HG03097 (cell line): ENCODE measurements around the gene CORO7.
"Not testable (repeated sequence)": the region's sequence is repeated elsewhere in the genome, so short reads cannot be mapped to it uniquely, and the experiment has no call there.

Experiments used
- ATAC-seq: cut with Tn5 transposase; IDR thresholded peaks from one replicate; pipeline ENCODE4 v1.9.1; 2021; ENCODE audit not compliant: unreplicated experiment, low FRiP score

The CORO7 gene

DNA sequence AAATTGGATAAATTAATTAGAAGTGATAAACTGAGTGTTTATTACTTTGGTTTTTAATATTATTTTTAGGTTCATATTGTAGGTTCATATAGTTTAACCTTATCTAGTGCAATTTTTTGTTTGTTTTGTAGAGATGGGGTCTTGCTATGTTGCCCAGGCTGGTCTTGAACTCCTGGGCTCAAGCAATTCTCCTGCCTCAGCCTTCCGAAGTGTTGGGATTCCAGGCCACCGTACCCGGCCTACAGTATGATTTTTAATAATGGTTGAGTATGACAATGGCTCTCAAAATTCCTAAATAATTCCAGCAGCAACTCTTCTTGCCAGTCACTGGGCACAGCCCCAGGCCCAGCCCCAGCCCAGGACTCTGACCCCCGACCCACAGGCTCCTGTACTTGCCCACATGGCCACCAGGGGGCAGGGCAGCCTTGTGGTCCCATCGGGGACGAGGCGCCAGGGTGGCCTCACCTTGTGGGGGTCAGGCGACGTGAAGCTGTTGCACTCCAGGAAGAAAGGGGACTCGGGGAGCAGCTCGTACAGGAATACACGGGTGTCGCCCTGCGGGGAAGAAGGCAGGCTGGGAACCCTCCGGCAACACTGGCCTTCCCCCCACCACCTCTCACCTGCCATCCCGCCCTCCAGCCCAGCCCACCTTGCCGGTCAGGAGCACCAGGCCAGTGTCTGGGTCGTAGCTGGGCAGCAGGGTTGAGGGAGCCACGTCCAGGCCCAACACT, 57.4 kb downstream of the CORO7 start:
- ATAC-seq, result no peak

DNA sequence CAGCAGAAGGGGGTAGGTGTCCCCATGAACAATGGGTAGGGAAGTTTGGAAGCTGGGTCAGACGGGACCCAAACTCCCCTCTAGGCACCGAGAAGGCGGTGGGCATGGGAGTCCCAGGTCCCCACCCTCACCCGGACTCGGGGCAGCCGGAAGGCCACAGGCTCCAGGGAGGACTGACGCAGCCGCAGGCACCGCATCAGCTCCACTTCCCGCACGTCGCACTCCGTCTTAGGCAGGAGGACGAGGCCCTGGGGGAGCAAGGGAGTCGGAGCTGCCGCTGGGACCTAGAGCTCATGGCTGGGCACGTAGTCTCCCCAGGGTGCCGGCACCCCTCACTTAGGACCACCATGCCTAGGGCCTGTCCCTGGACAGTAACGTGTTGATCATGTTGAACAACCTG, 58.2 kb downstream of the CORO7 start:
- no peak for ATAC-seq

DNA sequence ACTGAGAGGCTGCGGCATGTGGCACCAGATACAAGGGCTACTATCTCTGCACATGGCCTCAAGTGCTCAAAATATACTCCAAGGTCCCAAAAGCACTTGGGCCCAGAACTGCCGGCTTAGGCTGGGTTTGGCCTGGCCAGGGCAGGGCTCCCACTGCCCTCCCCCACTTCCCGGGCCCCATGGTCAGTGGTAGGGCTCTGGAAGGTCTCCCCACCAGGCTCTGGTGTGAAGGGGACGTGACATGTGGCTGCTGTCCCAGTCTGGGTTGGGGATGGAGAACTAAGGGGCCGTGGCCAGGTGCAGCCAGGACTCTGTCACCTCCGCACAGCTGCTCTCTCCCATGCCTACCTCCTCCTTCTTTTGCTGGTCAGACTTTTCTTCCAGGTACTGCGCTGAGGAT, 59.6 kb downstream of the CORO7 start:
- no peak for ATAC-seq

DNA sequence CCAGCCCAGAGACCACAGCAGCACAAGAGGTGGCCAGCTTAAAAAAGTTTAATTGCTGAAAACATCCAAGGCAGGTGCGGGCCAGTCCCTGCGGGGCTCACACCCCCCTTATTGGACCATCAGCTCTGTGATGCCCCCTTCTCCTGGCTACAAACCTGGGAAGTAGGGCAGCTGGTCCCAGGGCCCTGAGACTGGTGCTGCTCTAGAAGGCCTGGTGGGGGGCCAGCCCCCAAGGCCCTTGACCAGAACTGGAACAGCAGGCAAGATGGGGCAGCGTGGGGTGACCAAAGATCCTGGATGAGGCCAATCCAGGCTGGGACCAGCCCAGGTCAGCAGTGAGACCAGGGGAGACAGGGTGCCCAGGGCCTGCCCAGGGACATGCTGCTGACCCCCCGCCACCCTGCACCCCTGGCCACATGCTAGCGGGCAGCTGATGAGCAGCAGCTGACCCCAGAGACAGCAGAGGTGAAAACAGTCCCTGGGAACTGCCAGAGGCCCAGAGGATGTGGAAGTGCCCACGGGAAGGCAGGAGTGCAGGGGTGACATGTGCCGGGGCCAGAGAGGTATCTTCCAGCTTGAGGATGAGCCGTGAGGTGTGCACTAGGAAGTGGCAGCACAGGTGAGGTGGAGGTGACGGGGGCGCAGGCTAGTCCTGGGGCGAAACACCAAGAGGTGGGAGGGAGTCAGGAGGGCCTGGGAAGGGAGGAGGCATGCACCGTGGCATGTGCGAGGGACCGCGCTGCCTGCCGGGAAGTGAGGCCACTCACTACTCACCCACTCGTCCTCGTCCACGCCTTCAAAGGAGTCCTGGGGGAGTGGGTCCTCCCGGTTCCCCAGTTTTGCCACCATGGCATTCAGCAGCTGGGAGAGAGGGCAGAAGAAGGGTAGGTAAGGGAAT, 61.6 kb downstream of the CORO7 start:
- ATAC-seq, result no peak

DNA sequence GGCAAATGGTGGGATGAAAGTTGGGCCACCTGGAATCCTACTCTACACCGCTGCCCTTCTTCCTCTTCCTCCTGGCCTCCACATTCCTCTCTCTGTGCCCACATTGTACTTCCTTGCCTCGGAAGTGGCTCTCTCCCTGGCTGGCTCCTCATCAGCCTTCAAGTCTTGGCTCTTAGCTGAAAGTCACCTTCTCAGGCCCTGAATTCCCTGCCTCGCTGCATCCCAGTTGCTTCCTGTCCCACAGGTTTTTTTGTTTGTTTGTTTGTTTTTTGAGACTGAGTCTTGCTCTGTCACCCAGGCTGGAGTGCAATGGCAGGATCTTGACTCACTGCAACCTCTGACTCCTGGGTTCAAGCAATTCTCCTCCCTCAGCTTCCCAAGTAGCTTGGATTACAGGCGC, 62.7 kb downstream of the CORO7 start:
- no peak for ATAC-seq

DNA sequence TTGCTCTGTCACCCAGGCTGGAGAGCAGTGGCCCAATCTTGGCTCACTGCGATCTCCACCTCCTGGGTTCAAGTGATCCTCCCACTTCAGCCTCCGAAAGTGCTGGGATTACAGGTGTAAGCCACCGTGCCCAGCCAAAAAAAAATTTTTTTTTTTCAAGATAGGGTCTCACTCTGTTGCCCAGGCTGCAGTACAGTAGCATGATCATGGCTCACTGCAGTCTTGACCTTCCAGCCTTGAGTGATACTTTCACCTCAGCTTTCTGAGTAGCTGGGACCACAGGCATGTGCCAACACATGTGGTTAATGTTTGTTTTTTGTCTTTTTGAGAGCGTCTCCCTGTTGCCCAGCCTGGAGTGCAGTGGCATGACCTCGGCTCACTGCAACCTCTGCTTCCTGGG, 63.6 kb downstream of the CORO7 start:
- ATAC-seq, result no peak

DNA sequence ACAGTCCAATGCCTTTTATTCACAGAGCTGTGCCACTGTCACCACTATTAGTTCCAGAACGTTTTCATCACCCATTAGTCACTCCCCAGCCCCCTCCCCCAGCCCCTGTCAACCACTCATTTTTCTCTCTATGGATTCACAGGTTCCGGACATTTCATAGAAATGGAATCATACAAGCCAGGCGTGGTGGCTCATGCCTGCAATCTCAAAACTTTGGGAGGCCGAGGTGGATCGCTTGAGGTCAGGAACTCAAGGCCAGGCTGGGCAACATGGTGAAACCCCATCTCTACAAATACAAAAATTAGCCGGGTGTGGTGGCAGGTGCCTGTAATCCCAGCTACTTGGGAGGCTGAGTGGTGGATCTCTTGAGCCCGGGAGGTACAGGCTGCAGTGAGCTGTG, 64.5 kb downstream of the CORO7 start:
- ATAC-seq, result no peak

DNA sequence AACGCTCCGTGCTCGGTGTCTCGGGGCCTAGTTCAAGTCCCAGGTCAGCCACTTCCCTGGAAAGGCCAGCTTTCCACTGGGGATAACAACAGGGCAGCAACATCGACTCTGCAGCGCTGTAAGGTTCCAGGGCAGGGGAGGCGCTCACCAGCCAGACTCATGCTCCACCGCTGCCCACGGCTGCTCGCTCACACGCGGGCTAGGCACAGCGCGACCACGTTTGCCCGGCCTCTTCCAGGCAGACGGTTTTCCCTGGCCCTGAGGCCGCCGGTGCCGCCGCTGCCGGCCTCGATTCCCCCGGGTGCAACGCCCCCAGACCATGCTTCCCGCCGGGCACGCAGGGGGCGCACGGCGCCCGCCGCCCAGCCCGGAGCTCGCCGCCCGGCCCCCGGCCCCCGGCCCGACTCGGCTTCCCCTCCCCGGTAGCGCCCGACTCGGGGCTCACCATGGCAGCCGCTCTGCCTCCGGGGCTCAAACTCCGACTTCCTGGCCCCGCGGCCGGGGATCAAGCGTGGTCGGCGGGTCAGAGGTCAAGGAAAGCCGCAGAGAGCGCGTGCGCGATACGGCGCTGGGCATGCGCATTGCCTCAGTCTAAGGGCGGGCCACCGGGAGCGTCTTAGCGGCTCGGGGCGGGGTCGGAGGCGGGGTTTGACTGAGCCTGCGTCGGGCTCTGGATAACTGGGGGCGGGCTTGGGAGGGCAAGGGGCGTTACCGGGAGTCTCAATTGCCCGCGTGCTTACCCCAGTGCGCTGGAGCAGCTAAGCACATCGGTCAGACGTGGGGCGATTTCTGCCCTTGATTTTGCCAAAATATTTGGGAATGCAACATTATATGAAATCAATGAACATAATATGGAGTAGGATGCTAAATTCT, 65.4 kb downstream of the CORO7 start, which contains the start of gene PAM16:
Gene PAM16 (minus strand): TSS at position 535 of the 873 bp plus-strand sequence. CDS start 87 bp downstream, at position 448.
- peak; percentile 79 for ATAC-seq

DNA sequence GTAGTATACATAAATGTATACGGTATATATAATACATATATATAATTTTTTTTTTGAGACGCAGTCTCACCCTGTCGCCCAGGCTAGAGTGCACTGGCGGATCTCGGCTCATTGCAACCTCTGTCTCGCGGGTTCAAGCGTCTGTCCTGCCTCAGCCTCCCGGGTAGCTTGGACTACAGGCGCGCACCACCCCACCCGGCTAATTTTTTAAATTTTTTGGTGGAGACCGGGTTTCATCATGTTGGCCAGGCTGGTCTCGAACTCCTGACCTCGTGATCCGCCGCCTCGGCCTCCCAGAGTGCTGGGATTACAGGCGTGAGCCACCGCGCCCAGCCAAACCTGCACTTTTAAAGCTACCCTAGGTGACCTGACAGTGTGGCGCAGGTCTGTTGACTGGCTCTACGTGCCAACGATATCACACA, 66.0 kb downstream of the CORO7 start:
- no peak for ATAC-seq

DNA sequence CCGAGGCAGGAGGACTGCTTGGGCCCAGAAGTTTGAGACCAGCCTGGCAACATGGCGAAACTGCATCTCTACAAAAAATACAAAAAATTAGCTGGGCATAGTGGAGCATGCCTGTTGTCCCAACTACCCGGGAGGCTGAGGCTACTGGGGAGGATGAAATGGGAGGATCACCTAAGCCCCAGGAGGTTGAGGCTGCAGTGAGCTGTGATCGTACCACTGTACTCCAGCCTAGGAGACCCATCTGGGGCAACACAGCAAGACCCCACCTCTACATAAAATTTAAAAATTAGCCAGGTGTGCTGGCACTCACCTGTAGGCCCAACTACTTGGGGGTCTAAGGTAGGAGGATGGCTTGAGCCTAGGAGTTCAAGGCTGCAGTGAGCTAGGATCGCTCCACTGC, 67.1 kb downstream of the CORO7 start:
- ATAC-seq, result no peak

DNA sequence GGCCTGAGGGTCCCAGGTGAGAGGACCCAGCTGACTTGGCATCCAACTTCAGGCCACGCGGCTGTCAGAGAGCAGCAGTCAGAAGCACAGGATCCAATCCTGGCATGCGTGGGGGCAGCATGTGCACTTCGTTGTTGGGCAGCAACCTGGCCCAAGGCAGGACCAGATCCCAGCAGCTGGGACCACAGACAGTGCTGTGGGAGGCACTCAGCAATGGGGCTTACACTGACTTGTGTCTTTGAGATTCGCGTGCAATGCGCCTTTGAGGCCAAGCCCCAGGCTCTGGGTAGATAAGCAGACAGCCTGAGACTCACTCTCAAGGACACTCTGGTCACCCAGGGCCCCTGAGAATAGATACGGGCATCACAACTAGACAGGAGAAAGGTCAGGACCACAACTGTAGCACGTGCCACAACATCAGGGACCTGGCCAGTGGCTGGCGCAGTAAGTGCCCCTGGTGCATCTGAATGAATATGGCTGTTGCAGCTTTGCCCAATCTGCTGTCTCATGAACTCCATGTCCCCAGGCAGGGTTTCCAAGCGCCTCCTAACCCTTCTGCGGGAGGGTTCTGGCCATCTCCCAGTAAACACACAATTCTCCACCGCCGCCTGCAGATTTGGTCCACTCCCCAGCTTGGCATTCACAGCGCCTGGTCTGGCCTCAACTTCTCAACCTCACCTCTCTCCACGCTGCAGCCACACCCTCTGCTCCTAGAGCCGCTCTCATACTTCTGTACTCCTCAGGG, 68.5 kb downstream of the CORO7 start:
- ATAC-seq, result no peak

DNA sequence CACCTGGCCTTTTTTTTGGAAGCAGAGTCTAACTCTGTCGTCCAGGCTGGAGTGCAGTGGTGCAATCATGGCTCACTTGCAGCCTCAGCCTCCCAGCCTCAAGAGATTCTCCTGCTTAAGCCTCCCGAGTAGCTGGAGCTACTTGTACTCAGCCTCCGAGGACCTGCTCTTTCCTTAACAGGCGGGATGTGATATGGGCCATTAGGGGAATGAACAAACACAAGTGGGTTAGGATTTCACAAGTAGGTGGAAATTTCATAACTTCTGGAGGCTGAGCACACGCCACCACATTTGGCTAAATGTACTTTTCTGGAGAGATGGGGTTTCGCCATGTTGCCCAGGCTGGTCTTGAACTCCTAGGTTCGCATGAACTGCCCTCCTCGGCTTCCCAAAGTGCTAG, 69.4 kb downstream of the CORO7 start:
- no peak for ATAC-seq

DNA sequence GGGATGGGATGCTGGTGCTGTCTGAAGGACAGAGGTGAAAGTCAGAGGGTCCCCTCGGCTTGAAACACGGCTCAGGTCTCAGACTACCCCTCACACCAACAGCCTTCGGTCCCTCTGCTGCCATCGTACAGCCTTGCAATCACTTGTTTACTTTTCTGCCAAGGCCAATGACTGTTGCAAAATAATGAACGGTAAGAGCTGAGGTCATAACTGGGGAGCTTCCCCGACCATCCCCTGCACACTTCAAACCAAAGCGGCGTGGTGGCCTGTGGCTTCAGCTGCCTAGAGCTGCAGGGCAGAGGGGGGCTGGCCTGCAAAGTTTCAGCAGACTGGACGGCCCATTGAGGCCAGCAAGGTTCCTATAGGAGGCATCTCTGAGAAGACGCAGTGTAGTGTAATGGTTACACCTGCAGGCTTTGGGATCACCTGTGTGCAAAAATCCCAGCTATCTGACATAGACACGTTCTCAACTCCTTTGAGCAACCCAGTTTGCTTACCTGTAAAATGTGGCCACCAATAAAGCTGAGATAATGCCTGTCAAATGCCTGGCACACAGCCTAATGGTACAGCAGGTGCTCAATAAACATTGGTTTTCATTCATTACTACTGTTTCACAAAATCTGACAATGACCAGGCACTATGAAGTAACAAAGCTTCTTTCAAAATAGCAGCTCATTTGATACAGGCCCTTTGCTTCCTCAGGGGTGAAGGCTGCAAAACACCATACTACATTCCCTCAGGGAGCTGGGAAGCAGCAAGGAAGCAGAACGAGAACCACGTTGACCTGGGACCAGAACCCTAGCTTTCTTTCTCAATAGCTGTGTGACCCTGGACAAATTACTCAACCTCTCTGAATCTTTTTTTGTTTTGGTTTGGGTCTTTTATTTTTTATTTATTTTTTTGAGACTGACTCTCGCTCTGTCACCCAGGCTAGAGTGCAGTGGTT, 70.3 kb downstream of the CORO7 start:
- no peak for ATAC-seq

DNA sequence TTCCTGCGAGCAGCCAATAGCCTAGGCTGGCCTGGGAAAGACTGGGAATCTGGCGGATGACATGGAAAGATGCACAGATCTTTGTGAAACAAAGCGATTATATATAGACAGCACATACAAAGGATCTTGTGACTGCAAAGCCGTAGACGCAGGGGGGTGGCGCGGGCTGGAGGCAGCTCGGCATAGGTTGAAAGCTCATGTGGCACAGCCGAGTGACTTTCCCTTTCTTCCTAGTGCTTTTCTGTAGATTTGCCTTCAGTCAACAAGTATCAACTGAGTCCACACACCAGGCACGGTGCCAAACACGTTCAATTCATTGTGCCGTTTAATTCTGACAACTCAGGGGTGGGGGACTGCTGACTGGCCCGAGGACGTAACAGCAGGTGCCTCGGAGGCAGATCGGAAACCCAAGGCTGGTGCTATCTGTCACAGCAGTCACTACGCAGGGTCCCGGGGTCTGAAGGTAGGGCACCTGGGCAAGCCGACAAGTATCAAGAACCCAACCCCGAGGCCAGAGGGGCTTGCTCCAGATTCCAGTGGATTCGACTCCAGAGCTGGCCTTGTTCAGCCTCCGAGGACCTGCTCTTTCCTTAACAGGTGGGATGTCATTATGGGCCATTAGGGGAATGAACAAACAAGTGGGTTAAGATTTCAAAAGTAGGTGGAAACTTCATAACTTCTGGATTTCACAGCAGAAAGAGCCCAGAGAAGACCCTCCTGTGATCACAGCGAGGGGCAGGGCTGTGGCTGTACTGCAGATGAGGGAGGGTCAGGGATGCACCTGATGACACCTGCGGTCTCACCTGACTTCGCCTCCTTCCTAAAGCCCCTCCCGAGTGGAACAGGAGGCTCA, 71.2 kb downstream of the CORO7 start:
- ATAC-seq, result no peak

DNA sequence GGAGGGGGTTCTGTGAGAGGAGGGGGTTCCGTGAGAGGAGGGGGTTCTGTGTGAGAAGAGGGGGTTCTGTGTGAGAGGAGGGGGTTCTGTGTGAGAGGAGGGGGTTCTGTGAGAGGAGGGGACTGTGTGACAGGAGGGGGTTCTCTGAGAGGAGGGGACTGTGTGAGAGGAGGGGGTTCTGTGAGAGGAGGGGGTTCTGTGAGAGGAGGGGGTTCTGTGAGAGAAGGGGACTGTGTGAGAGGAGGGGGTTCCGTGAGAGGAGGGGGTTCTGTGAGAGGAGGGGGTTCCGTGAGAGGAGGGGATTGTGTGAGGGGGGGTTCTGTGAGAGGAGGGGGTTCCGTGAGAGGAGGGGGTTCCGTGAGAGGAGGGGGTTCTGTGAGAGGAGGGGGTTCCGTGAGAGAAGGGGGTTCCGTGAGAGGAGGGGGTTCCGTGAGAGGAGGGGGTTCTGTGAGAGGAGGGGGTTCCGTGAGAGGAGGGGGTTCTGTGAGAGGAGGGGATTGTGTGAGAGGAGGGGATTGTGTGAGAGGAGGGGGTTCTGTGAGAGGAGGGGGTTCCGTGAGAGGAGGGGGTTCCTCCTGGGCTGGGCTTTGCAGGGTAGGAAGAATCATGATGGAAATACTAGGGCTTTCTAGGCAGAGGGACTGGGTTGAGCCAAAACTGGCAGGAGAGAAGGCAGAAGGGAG, 72.0 kb downstream of the CORO7 start:
- not testable (repeated sequence) for ATAC-seq

DNA sequence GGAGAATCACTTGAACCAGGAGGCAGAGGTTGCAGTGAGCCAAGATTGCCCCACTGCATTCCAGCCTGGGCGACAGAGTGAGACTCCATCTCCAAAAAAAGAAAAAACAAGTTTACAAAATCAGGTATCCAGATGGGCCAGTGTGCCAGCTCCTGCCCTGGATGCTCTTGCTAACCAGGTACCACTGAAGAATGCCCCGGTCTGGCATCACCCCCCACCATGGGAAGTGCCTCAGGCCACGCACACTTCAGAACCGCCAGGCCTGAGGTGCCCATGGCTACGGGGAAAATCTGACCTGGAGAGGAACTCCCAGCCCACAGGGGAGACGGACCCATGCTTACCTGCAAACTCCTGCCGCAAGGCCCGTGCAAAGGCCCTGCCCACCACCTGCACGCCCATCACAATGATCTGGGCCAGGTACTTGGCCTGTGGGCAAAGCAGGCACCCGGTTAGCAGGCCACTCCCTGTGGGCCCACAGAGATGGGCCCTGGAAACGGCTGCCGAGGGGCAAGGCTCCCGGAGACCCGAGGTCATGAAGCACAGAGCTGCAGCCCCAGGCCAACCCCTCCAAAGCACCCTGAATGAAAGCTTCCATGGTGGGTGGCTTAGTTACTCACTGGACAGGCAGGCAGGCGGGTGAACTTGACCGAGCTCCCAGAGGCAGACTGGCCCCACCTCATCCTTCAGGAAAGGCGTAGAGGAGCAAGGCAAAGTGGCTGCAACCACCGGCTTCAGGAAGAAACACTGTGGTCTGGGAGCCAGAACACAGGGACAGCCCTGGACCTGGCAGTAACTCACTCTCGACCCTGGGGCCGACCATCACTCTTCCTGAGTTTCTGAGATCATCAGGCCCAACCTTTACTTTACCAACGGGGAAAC, 73.3 kb downstream of the CORO7 start:
- ATAC-seq, result no peak

DNA sequence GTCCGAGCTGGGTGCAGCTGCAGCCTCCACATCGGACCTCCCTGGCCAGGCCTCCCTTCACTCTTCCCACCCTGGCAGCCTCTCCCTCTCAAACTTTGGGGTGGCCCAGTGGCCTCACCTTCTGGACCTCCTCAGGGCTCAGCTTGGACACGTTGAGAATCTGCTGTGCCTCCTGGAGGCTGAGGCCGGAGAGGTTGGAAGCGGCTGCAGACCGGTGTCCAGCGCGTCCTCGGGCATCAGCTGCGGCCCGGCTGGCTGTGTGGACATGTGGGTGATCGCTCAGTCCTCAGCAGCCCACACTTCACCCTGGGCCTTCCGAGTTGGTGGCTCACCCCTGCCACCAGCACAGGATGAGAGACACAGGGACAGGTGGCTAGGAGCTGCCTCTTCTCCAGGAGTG, 75.1 kb downstream of the CORO7 start:
- ATAC-seq, result no peak
